ENCODE results near the gene CHD2. TPM values are rescaled to one million over a fixed set of nuclear protein-coding genes. Genes with fewer than 3 reads are reported as not detected.

The CHD2 gene
- total and polyA plus RNA-seq, 7 donors = 16.0 to 108 (median 75.9) TPM

- Histone ChIP-seq H3K4me3 (no peak overlapping the region), H3K27ac (no peak overlapping the region), H3K27me3 (no peaks in the 10 kb centered on the region), H3K36me3 (peaks cover 0 to 90% (median 42%) of the 10 kb centered on the region in 4 donors), H3K9me3 (no peaks in the 10 kb centered on the region), H3K4me1 (peaks cover 0 to 33% (median 23%) of the 10 kb centered on the region in 4 donors)
- WGBS, 2 donors = 77 to 96% methylated on average over 3 of the region's 3 CpGs
- TF ChIP-seq CTCF (IDR thresholded peaks at IDR 0.05) (no peak), POLR2A (IDR thresholded peaks at IDR 0.05) (no peak), EP300 (IDR thresholded peaks at IDR 0.05) (no peak), POLR2AphosphoS5 (IDR thresholded peaks at IDR 0.05) (no peak)
- intact Hi-C loops (cut with DNase I) = loop anchor here (5.0 kb wide), 1 partner anchor 34 kb away; no protein-coding TSS in a partner anchor
- no peak for DNase-seq
Measured at GRCh38 chr15:92928225-92928750, 28.2 kb downstream of the CHD2 start.

GRCh38 chr15:92929002-92929401 lies 28.9 kb downstream of the CHD2 start:
- no peak for DNase-seq
- 93 to 95% methylated on average over 6 of the region's 6 CpGs for WGBS, 2 donors
- no peak for TF ChIP-seq CTCF (IDR thresholded peaks at IDR 0.05)
- no peak for TF ChIP-seq POLR2A (IDR thresholded peaks at IDR 0.05)
- TF ChIP-seq POLR2AphosphoS5 (IDR thresholded peaks at IDR 0.05) = no peak
- TF ChIP-seq EP300 (IDR thresholded peaks at IDR 0.05) = no peak
- H3K27me3 ChIP-seq = no peaks in the 10 kb centered on the region
- intact Hi-C loops (cut with DNase I) = loop anchor here (5.0 kb wide), 1 partner anchor 33 kb away; no protein-coding TSS in a partner anchor
- H3K4me3 ChIP-seq = no peak overlapping the region
- peaks cover 0 to 30% (median 17%) of the 10 kb centered on the region in 4 donors for H3K4me1 ChIP-seq
- no peak overlapping the region for H3K27ac ChIP-seq
- no peaks in the 10 kb centered on the region for H3K9me3 ChIP-seq
- peaks cover 6 to 97% (median 44%) of the 10 kb centered on the region in 4 donors for H3K36me3 ChIP-seq

DNA sequence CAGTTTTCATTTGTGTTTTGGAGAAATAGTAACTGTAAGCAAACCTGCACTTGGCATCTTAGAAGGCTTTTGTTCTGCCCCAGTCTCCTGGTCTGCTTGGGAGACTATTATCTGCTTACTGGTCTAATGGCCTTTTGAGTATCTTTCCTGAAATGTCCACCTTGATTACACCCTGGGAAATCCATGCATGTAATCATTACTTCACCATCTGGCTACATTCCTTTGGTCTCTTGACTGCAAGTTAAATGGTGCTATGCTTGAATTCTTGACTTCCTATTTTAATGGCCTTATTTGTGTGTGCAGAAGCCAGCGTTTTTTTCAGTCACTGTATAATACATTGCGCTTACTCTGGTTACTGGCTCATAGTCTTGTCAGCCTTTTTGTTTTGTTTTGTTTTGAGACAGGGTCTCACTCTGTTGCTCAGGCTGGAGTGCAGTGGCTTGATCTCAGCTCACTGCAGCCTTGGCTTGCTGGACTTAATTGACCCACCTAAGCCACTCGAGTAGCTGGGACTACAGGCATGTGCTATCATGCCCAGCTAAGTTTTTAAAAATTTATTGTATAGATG lies 30.0 kb downstream of the CHD2 start:
- Histone ChIP-seq H3K9me3 (no peaks in the 10 kb centered on the region), H3K27me3 (no peaks in the 10 kb centered on the region), H3K27ac (peak overlapping the region in 3 of 4 donors; percentile 26 to 53 (median 36)), H3K4me1 (peaks cover 0 to 23% (median 13%) of the 10 kb centered on the region in 4 donors), H3K36me3 (peaks cover 9 to 99% (median 37%) of the 10 kb centered on the region in 4 donors), H3K4me3 (no peak overlapping the region)
- TF ChIP-seq POLR2A (IDR thresholded peaks at IDR 0.05) = no peak
- TF ChIP-seq EP300 (IDR thresholded peaks at IDR 0.05) = no peak
- TF ChIP-seq CTCF (IDR thresholded peaks at IDR 0.05) = no peak
- DNase-seq = no peak
- intact Hi-C loops (cut with DNase I) = no loop called here
- 42 to 65% methylated on average over 3 of the region's 3 CpGs for WGBS, 2 donors

GRCh38 chr15:92930776-92931175 lies 30.7 kb downstream of the CHD2 start:
- TF ChIP-seq POLR2AphosphoS5 (IDR thresholded peaks at IDR 0.05) (no peak), POLR2A (IDR thresholded peaks at IDR 0.05) (no peak), CTCF (IDR thresholded peaks at IDR 0.05) (no peak), EP300 (IDR thresholded peaks at IDR 0.05) (no peak)
- H3K36me3 ChIP-seq = peaks cover 13 to 99% (median 37%) of the 10 kb centered on the region in 4 donors
- 68 to 73% methylated on average over 1 of the region's 1 CpG for WGBS, 2 donors
- H3K27ac ChIP-seq = peak overlapping the region in 3 of 4 donors; percentile 26 to 53 (median 36)
- no peaks in the 10 kb centered on the region for H3K9me3 ChIP-seq
- H3K27me3 ChIP-seq = no peaks in the 10 kb centered on the region
- H3K4me1 ChIP-seq = peaks cover 0 to 22% (median 13%) of the 10 kb centered on the region in 4 donors
- intact Hi-C loops (cut with DNase I) = no loop called here
- DNase-seq = no peak
- H3K4me3 ChIP-seq = no peak overlapping the region

All from sigmoid colon (tissue), 7 donors.